GM19099 (cell line): ENCODE measurements around the gene GFRA4.

Experiments used
- POLR2A ChIP-seq: IDR thresholded peaks from 3 replicates; pipeline ENCODE4 v1.6.1; 2011; ENCODE audit warnings: low read depth; ENCODE audit not compliant: insufficient read length; ENCODE audit errors: extremely low read depth

GFRA4 gene

DNA sequence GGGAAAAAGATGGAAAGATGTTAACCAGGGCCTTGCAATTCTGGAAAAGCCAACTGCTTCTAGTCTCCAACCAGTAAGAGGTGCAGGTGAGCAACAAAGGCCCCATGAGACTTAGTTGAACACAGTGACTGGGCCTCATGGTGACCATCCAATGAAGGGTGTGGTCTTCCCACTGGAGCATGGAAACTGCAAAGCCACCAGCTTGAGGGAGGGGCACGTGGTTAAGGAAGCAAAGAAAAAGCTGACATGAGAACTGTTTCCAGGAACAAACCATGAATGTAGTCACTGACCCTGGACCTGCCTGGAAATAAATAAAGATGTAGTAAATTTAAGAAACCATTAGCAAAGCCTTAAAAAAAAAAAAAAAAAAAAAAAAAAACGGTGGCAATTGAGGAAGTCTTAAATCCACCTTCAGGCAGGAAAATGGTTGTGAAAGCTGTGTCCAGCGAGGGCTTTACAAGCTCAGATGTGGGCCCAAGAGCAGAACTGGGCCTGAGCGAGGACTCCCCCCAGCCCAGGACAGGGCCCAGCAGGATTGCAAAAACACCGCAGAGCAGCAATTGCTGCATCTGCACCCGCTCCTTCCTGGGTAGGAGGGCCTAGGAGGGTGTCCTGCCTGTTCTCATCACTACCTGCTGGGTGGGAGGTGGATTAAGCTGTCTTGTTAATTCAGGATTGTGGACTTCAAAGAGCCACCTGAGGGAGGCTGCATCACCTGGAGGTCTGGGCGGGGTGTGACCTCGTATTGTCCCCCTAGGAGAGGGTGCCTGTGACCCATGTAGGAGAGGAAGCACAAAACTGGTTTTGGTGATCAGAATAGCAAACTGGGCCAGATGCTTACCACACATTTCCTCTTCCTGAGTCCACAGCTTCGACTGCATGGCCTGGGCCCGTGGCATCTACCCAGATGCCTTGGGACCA, 10.3 kb downstream of the GFRA4 start:
- TF ChIP-seq POLR2A: no peak

DNA sequence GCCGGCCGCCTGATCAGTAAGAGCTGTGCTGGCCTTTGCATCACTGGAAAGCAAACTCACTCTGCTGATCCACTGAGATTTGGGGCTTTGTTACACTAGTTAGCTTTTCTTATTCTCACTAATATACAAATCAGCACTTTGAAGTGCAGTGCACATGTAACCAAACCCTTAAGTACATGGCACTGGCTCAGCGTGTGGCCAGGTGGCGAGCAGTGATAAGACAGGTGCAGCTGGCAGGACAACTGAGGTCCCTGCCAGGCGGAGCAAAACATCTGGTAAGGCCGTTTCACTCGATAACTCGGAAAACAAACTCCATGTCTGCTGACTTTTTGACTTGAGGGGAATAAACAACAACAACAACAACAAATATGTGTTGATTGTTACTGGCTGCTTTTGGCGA, 11.0 kb downstream of the GFRA4 start:
- TF ChIP-seq POLR2A: no peak

DNA sequence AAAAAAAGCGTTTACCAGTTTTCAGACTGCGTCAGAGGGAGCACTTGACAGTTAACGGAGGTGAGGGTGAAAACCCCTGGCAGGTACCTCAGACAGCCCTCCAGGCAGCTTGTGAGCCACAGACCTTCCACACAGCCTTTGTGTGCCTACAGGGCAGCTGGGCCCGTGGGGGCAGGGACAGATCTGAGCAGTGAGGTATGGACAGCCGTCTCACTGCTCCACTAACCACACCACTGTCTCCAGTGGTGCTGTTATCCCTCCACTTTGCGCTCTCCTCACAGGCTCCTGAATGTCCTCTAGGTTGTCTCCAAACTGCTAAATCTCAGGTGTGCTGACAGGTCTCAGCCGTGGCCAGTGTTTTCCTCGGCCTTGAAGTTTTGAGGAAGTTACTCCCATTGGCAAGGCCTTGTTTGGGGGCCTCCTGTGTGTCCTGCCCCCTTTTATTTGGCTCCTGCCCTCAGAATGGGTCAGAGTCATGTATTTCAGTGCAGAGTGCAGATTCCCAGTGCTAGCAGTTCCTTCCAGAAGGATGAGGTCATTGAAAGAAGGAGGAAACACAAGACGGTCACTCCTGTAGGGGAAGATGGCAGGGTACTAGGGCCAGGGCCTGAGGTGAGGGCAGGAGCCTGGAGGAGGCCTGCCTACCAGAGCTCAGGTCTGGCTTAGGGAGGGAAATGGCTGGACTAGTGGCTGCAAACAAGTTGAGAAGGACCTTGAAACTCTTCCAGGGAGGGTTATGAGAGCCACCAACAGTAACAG, 11.8 kb downstream of the GFRA4 start:
- no peak for TF ChIP-seq POLR2A

DNA sequence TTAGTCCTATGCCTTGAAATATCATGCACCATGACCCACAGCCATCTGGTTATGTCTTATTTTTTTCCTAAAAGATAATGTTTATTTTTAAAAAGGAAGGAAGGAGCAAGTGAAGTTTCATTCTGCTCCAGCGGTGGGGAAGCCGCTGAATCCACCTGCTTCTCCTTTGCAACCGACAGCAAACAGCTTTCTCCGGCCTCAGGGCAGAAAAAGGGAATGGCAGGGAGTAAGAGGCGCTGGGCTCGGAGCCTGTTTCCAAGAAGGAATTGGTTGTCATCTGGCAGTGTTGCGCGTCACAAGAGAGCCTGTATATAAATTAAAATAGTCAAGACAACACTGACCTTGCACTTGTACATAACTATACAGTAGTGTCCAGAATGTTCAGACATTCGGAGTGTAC, 14.2 kb downstream of the GFRA4 start:
- TF ChIP-seq POLR2A: no peak

DNA sequence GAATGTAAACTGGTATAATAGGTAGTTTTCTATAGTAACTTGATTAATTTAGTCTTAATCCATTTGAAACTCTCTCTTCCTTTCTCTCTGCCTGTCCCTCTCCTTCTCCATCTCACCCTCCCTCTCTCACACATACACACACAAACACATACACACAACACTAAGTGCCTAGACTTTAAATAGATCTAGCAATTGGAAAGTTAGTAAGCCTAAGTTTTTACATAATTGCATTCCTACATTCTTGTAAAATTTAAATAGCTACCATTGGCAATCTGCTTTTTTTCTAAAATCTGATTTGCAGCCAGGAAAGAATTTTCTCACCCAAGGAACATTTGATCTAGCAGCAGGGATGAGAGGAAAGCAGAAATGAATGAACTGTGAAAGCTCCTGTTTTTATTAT, 15.7 kb downstream of the GFRA4 start:
- TF ChIP-seq POLR2A: no peak

DNA sequence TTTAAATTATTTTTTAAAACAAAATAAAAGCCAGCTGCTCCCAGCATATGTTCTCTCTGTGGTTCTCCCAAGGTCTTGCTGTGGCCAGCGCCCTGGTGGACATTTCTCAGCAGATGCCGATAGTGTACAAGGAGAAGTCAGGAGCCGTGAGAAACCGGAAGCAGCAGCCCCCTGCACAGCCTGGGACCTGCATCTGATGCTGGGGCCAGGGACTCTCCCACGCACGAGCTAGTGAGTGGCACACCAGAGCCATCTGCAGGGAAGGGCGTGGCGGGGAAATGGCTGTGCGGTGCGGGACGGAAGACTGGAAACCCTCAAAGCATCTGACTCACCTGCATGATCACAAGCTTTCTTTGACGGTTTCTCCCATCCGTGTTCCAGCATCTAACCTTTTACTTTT, 16.5 kb downstream of the GFRA4 start:
- no peak for TF ChIP-seq POLR2A

- no peak for TF ChIP-seq POLR2A
These were observed 17.1 kb downstream of the GFRA4 start for GRCh38 chr20:3646067-3646440.

DNA sequence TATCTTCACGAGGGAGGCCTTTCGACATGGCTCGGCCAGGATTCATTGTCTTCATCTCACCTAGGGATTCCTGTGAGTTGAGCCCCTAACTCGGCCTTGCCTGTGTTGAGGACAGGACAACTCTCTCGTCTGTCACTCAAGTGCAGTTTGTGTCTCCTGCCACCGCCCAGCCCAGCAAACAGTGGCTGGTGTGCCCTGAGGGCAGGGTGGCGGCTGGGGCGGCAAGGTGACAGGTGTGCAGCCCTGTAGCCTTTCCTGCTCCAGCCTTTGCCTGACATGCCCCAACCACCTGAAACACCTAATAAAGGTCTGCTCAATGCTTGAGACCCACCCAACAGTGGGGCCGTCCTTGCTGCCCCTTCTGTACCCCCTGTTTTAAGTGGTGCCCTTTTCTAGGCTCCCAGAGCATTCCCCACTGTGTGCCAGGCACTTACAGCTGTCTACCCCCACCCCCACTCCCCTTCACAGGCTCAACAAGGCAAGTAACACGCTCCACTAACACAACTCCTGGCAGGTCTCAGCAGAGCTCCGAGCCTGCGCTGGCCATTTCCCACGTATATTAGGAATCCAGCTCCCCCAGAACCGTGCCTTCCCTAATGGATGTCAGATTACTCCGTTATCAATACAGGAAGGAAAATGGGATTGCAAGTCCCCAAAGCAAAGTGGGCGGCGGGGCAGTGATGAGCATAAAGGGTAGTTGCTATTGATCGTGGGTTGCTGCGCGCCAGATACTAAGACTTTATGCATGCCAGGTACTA, 17.7 kb downstream of the GFRA4 start:
- TF ChIP-seq POLR2A: no peak

DNA sequence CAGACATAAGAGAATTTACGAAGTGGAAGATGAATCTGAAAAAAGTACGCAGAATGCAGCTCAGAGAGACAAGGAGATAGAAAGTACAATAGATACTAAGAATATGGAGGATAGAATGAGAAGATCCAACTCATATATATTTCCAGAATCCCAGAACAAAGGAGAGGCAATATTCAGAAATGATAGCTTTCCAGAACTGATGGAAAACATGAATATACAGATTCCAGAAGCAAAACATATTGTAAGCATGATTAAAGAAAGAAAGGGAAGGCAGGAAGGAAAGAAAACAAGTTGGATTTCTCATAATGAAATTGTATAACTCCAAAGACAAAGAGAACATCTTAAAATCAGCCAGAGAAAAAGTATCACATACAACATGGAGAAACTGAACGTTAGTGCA, 22.9 kb downstream of the GFRA4 start:
- no peak for TF ChIP-seq POLR2A

DNA sequence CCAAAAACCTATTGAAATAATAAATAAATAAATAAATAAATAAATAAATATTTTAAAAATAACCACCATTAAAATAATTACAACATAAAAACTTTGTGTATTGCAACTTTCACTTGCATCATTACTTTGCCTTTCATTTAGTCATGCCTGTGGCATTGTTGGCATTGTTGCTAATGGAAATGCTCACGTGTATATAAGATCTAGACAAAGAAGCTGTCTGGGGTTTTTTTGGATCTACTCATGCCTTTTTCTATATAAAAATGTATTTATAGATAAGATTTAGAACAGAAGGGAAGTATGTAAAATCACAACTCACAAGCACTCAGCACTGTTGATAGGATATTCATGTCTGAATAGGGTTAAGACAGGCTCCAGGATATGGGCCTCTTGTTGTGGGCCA, 27.9 kb downstream of the GFRA4 start:
- TF ChIP-seq POLR2A: no peak

- no peak for TF ChIP-seq POLR2A
These were observed 29.2 kb downstream of the GFRA4 start for GRCh38 chr20:3633913-3634478.

DNA sequence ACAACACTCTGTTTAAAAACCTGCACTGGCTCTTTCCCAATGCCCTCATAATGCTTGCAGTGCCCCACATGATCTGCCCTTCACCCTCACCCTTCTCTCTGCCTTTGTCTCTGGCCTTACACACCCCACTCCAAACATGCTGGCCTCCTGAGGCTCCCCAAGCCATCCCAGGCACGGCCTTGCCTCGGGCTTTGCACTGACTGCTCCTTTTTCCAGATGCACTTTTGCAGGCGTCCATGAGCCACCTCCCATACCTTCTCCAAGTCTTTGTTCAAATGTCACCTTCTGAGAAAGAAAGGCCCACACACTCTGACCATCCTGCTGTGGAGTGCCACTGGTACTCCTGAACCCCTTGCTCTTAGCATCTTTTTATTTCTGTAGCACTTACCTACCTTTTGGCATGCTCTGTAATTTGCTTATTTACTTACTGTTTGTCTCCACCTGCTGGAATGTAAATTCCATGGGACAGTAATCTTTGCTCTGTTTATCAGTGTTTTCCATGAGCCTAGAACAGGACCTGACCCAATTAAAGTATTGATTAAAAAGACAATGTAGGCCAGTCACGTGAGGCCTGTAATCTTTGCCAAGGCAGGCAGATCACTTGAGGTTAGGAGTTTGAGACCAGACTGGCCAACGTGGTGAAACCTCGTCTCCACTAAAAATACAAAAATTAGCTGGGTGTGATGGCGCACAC, 30.7 kb downstream of the GFRA4 start:
- TF ChIP-seq POLR2A: no peak

- TF ChIP-seq POLR2A: no peak
These were observed 31.7 kb downstream of the GFRA4 start for GRCh38 chr20:3631534-3631933.

- TF ChIP-seq POLR2A: no peak
These were observed 32.8 kb downstream of the GFRA4 start for GRCh38 chr20:3630429-3630828.
